Stomach (tissue), 4 donors: ENCODE data around the gene RMND5A.

Source experiments
- CTCF ChIP-seq, 7 experiments: fragments of 450-650 bp in 4 of 7; fragments of 200-600 bp in 3 of 7; sonication (generic) in 3 of 7; IDR thresholded peaks; one replicate each; pipeline ENCODE4 v1.5.1; 2016 to 2019; ENCODE audit warnings: antibody characterized with exemption in 7 of 7, control low read depth in 2 of 7, mild to moderate bottlenecking in 1 of 7
- POLR2A ChIP-seq, 4 donors: fragments of 450-650 bp; IDR thresholded peaks; one replicate each; pipeline ENCODE4 v1.6.1; 2016; ENCODE audit warnings: antibody characterized with exemption in 4 of 4, control low read depth in 2 of 4, mild to moderate bottlenecking in 1 of 4, moderate library complexity in 1 of 4

- TF ChIP-seq CTCF (IDR thresholded peaks at IDR 0.05) (no peak), POLR2A (IDR thresholded peaks at IDR 0.05) (no peak)
These were observed 13.2 kb upstream of the RMND5A start for GRCh38 chr2:86706935-86707334.
